ENCODE results near the gene SLC7A10. TPM values are rescaled to one million over a fixed set of nuclear protein-coding genes. Genes with fewer than 3 reads are reported as not detected.

Gene SLC7A10
- total RNA-seq, 4 donors from 2014 or later, result not detected

- no peak for ATAC-seq
- H3K36me3 ChIP-seq, result no peaks in the 10 kb centered on the region
- no peak for DNase-seq
- H3K4me3 ChIP-seq, result no peak overlapping the region
- peaks cover 5 to 15% (median 10%) of the 10 kb centered on the region in 3 donors for H3K27me3 ChIP-seq
- TF ChIP-seq CTCF (IDR thresholded peaks at IDR 0.05 in 4 of 5, conservative IDR thresholded peaks at IDR 0.05 in 1 of 5) (no peak), POLR2A (IDR thresholded peaks at IDR 0.05) (no peak)
- intact Hi-C loops (cut with DNase I; ENCODE audit: low total_unique reads), result no loop called here
- in situ Hi-C loops (cut with MboI; ENCODE audit: low sequenced_read_pairs in 4 of 4), result no loop called here
- H3K27ac ChIP-seq, result no peak overlapping the region
- no peaks in the 10 kb centered on the region for H3K9me3 ChIP-seq
- no peaks in the 10 kb centered on the region for H3K4me1 ChIP-seq
Observed at GRCh38 chr19:33219261-33219815, 6.3 kb downstream of the SLC7A10 start.

- in situ Hi-C loops (cut with MboI; ENCODE audit: low sequenced_read_pairs in 4 of 4), result no loop called here
- H3K27me3 ChIP-seq, result peaks cover 0 to 8% (median 4%) of the 10 kb centered on the region in 3 donors
- DNase-seq (no peak), ATAC-seq (no peak)
- no peaks in the 10 kb centered on the region for H3K36me3 ChIP-seq
- H3K4me1 ChIP-seq, result no peaks in the 10 kb centered on the region
- no peaks in the 10 kb centered on the region for H3K9me3 ChIP-seq
- intact Hi-C loops (cut with DNase I; ENCODE audit: low total_unique reads), result no loop called here
- TF ChIP-seq CTCF (IDR thresholded peaks at IDR 0.05 in 4 of 5, conservative IDR thresholded peaks at IDR 0.05 in 1 of 5) (no peak), POLR2A (IDR thresholded peaks at IDR 0.05) (no peak)
- no peak overlapping the region for H3K27ac ChIP-seq
- H3K4me3 ChIP-seq, result no peak overlapping the region
Observed at GRCh38 chr19:33217881-33218280, 7.8 kb downstream of the SLC7A10 start.

- Histone ChIP-seq H3K36me3 (no peaks in the 10 kb centered on the region), H3K9me3 (no peaks in the 10 kb centered on the region), H3K27me3 (no peaks in the 10 kb centered on the region), H3K4me1 (no peaks in the 10 kb centered on the region), H3K27ac (no peak overlapping the region), H3K4me3 (no peak overlapping the region)
- no peak for DNase-seq
- TF ChIP-seq CTCF (IDR thresholded peaks at IDR 0.05 in 4 of 5, conservative IDR thresholded peaks at IDR 0.05 in 1 of 5), result no peak
- no peak for TF ChIP-seq POLR2A (IDR thresholded peaks at IDR 0.05)
- ATAC-seq, result no peak
- in situ Hi-C loops (cut with MboI; ENCODE audit: low sequenced_read_pairs in 4 of 4) (no loop called here), intact Hi-C loops (cut with DNase I; ENCODE audit: low total_unique reads) (no loop called here)
Observed at GRCh38 chr19:33216198-33216830, 9.3 kb downstream of the SLC7A10 start.

DNA sequence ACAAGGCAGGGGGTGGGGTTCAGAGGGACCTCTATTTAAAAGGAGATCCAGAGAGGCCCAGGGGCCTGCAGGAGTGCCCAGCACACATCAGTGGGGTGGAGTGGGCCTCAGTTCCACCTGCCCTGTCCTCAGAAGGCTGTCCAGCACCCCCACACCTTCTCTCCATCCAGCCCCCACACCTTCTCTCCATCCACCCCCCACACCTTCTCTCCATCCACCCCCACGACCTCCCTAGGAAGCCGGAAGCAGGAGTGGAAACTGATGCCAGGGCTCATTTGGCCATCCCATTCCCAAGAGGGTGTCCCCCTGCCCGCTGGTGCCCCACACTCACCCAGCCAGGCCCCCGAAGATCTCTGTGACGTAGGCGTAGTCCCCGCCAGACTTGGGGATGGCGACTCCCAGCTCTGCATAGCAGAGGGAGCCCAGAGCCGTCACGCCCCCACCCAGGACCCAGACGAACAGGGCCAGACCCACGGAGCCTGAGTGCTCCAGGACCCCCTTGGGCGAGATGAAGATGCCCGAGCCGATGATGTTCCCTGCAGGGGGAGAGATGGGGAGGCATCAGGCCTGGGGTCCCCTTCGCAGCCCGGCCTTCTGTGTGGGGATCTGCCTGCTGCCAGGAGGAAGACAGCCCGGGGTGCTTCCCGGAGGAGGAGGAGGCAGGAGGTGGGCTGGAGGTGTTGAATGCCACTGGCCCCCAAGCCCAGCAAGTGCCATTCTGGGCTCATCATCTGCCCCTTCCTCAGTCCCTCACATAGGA, 10.0 kb downstream of the SLC7A10 start:
- no peak for DNase-seq
- H3K9me3 ChIP-seq, result no peaks in the 10 kb centered on the region
- no peak overlapping the region for H3K27ac ChIP-seq
- in situ Hi-C loops (cut with MboI; ENCODE audit: low sequenced_read_pairs in 4 of 4), result no loop called here
- H3K4me1 ChIP-seq, result no peaks in the 10 kb centered on the region
- H3K27me3 ChIP-seq, result no peaks in the 10 kb centered on the region
- TF ChIP-seq CTCF (IDR thresholded peaks at IDR 0.05 in 4 of 5, conservative IDR thresholded peaks at IDR 0.05 in 1 of 5), result no peak
- TF ChIP-seq POLR2A (IDR thresholded peaks at IDR 0.05), result no peak
- ATAC-seq, result no peak
- no peaks in the 10 kb centered on the region for H3K36me3 ChIP-seq
- intact Hi-C loops (cut with DNase I; ENCODE audit: low total_unique reads), result no loop called here
- H3K4me3 ChIP-seq, result no peak overlapping the region
